ENCODE data around the gene LIX1. TPM values are rescaled to one million over a fixed set of nuclear protein-coding genes. Genes with fewer than 3 reads are reported as not detected.

Gene LIX1
- polyA plus RNA-seq, 2 of the 4 experiments (the other 2 are of a cell fraction) = not detected

DNA sequence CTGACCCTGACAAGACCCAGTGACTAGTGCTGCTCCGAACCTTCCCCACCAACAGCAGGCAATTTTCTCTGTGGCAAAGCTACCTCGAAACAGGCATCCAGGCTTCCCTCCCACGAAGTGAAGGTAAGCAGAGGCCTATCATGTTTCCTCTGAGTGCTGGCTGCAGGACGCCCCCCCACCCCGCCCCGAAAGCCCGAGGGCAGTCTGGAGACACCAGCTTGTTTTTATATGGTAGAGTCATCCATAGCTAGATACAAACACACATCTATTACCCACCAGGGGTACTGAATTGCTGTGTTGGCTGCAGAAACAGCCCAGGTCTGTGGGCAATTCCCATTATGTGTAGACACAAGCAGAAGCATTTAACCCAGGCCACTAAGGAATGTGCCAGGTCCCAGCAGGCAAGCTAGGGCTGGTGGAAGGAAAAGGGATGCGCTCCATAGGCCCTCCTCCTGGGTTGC lies 40.4 kb downstream of the LIX1 start:
- WGBS (ENCODE audit: missing lambda C conversion rate) = 44% methylated on average over 5 of the region's 8 CpGs
- ATAC-seq (no peak), FAIRE-seq (no peak), DNase-seq (ENCODE audit: low read depth in 1 of 2, low spot score in 1 of 2) (no peak)
- no peak overlapping the region for H3K27ac ChIP-seq
- ChIA-PET POLR2A (no interaction called here), CTCF (interaction anchor here (1.0 kb wide), 1 partner anchor 27 kb away, joined by 3 read pairs; no protein-coding TSS in a partner anchor)
- no peaks in the 10 kb centered on the region for H3K4me1 ChIP-seq
- no peaks in the 10 kb centered on the region; the same call in 2 of the 3 replicates for H3K9me3 ChIP-seq
- no peak overlapping the region for H3K4me2 ChIP-seq
- no peak overlapping the region for H3K4me3 ChIP-seq
- no peak for TF ChIP-seq BCL3 (IDR thresholded peaks at IDR 0.05)
- no peak for TF ChIP-seq TFCP2L1 (CRISPR knock-in tag; IDR thresholded peaks at IDR 0.05)
- TF ChIP-seq PBX3 (IDR thresholded peaks at IDR 0.05) = no peak
- no peak for TF ChIP-seq HOXA7 (CRISPR knock-in tag; IDR thresholded peaks at IDR 0.05)
- no peak for TF ChIP-seq RAD21 (conservative IDR thresholded peaks at IDR 0.05 in 1 of 2, IDR thresholded peaks at IDR 0.05 in 1 of 2)
- no peak for TF ChIP-seq SMC3 (IDR thresholded peaks at IDR 0.05)
- no peak for TF ChIP-seq ESRRA (IDR thresholded peaks at IDR 0.05; ENCODE audit: borderline replicate concordance, low read length)
- TF ChIP-seq CBX2 (IDR thresholded peaks at IDR 0.05; ENCODE audit: borderline replicate concordance, low read depth) = no peak
- TF ChIP-seq POLR2AphosphoS2 (conservative IDR thresholded peaks at IDR 0.05; ENCODE audit: low read length) = no peak
- no peak for TF ChIP-seq ZC3H11A (IDR thresholded peaks at IDR 0.05)
- no peak for TF ChIP-seq CHD4 (IDR thresholded peaks at IDR 0.05; ENCODE audit: borderline replicate concordance)
- TF ChIP-seq EP300 (IDR thresholded peaks at IDR 0.05) = no peak
- TF ChIP-seq MAFK (IDR thresholded peaks at IDR 0.05; ENCODE audit: partially characterized antibody) = no peak
- no peak for TF ChIP-seq NFE2L2 (conservative IDR thresholded peaks at IDR 0.05; ENCODE audit: low read length)
- TF ChIP-seq E2F6 (IDR thresholded peaks at IDR 0.05; ENCODE audit: borderline replicate concordance, low read depth) = no peak
- no peak for TF ChIP-seq MAZ (IDR thresholded peaks at IDR 0.05; ENCODE audit: borderline replicate concordance, low read depth, low read length)

DNA sequence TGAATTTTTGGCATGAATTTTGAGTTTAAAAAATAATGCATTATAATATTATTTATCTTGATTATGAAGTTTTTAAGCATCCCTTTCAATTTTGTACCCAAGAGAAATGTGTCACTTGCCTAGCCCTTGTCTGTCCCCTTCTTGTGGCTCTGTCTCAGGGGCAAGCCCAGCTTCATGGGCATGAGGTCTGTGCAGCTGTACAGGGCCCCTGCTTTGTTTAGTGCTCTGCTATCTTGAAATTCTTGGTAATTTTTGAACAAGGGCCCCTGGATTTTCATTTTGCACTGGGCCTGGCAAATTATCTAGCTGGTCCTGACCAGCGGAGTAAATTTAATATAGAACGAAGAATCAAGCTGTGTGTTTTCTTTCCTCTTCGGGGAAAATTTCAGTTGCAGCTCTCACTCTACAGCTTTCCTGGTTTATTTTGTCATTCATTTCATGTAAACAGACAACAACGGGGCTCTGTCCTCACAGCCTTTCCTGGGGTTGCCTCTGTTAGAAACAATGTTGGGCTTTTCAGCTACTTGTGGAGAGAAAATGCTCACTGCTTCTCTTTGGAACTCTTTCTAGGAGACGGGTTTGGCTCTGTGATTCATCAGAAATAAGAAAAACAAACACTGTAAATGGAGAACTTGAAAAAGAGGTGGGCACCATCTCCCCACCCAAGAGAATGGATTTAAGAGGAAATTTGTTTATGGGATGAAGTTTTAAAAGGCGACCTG lies 41.1 kb downstream of the LIX1 start:
- no peak for ATAC-seq
- 70% methylated on average over 6 of the region's 6 CpGs for WGBS (ENCODE audit: missing lambda C conversion rate)
- CTCF ChIA-PET = interaction anchor here (1.0 kb wide), 1 partner anchor 26 kb away, joined by 3 read pairs; no protein-coding TSS in a partner anchor
- TF ChIP-seq PHF8 (IDR thresholded peaks at IDR 0.05; ENCODE audit: borderline replicate concordance, low read depth) (no peak), HOXA7 (CRISPR knock-in tag; IDR thresholded peaks at IDR 0.05) (no peak), ESRRA (IDR thresholded peaks at IDR 0.05; ENCODE audit: borderline replicate concordance, low read length) (no peak), EHF (CRISPR knock-in tag; IDR thresholded peaks at IDR 0.05) (no peak), SMC3 (IDR thresholded peaks at IDR 0.05) (no peak), USF2 (IDR thresholded peaks at IDR 0.05) (no peak), BHLHE40 (IDR thresholded peaks at IDR 0.05; ENCODE audit: low read depth, low read length) (no peak), RFX5 (IDR thresholded peaks at IDR 0.05) (no peak), CTCF (IDR thresholded peaks at IDR 0.05) (no peak), GATA3 (IDR thresholded peaks at IDR 0.05; ENCODE audit: borderline replicate concordance) (no peak), MAZ (IDR thresholded peaks at IDR 0.05; ENCODE audit: borderline replicate concordance, low read depth, low read length) (no peak)
- TF ChIP-seq, protein P1, sequence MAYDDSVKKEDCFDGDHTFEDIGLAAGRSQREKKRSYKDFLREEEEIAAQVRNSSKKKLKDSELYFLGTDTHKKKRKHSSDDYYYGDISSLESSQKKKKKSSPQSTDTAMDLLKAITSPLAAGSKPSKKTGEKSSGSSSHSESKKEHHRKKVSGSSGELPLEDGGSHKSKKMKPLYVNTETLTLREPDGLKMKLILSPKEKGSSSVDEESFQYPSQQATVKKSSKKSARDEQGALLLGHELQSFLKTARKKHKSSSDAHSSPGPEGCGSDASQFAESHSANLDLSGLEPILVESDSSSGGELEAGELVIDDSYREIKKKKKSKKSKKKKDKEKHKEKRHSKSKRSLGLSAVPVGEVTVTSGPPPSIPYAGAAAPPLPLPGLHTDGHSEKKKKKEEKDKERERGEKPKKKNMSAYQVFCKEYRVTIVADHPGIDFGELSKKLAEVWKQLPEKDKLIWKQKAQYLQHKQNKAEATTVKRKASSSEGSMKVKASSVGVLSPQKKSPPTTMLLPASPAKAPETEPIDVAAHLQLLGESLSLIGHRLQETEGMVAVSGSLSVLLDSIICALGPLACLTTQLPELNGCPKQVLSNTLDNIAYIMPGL (CRISPR knock-in tag; IDR thresholded peaks at IDR 0.05; ENCODE audit: borderline replicate concordance) = no peak

More for the DNA sequence above, 41.1 kb downstream of the LIX1 start:
- H3K27ac ChIP-seq = no peak overlapping the region
- H3K4me3 ChIP-seq = no peak overlapping the region
- H3K9me3 ChIP-seq = no peaks in the 10 kb centered on the region; the same call in 2 of the 3 replicates
- H3K4me1 ChIP-seq = no peaks in the 10 kb centered on the region
- DNase-seq (ENCODE audit: low read depth in 1 of 2, low spot score in 1 of 2) (no peak), FAIRE-seq (no peak)
- H3K4me2 ChIP-seq = no peak overlapping the region
- POLR2A ChIA-PET = no interaction called here
